ENCODE measurements around the gene ABTB1.
A peak's percentile ranks its signal among the peaks of the same experiment; 100 is the strongest.

Gene ABTB1

GRCh38 chr3:127632035-127632820 lies 40.5 kb upstream of the ABTB1 start:
- Histone ChIP-seq H3K36me3 (no peaks in the 10 kb centered on the region), H3K27ac (no peak overlapping the region), H3K4me1 (peaks cover 3 to 27% (median 20%) of the 10 kb centered on the region in 10 experiments), H3K9ac (no peak overlapping the region), H3K4me3 (no peak overlapping the region), H3K27me3 (peaks cover 26 to 38% (median 36%) of the 10 kb centered on the region in 11 experiments), H4K20me1 (peaks cover 0 to 22% (median 0%) of the 10 kb centered on the region in 11 experiments; a peak in 3 of 22 replicates), H3K4me2 (no peak overlapping the region), H3K9me3 (replicated peaks in 1 of 11) (no peaks in the 10 kb centered on the region)
- TF ChIP-seq Cebpa-rat (IDR thresholded peaks at IDR 0.05), result no peak

DNA sequence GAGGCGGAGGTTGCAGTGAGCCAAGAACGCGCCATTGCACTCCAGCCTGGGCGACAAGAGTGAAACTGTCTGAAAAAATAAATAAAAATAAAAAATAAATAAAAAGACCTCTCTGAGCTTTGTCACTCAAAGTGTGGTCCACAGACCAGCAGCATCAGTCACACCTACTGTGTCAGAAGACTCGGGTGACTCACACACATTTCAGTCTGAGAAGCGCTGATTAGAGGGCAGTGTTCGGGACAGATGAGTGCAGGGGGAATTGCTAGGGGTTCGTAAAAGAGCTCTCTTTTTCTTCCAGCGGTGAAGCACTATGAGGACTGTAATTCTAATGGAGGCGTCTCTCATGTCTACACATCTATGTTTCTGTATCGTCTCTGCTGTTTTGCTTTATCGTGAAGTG lies 38.1 kb upstream of the ABTB1 start:
- Histone ChIP-seq H3K4me1 (peaks cover 13 to 42% (median 32%) of the 10 kb centered on the region in 10 experiments), H3K4me3 (no peak overlapping the region), H3K9me3 (replicated peaks in 1 of 11) (no peaks in the 10 kb centered on the region), H3K36me3 (peaks cover 0 to 5% (median 0%) of the 10 kb centered on the region in 11 experiments; a peak in 2 of 22 replicates), H3K27ac (no peak overlapping the region), H3K9ac (no peak overlapping the region), H3K4me2 (no peak overlapping the region), H4K20me1 (peaks cover 0 to 22% (median 0%) of the 10 kb centered on the region in 11 experiments; a peak in 4 of 22 replicates), H3K27me3 (peaks cover 7 to 18% (median 13%) of the 10 kb centered on the region in 11 experiments; a peak in 19 of 22 replicates)
- no peak for TF ChIP-seq Cebpa-rat (IDR thresholded peaks at IDR 0.05)

- no peak for TF ChIP-seq Cebpa-rat (IDR thresholded peaks at IDR 0.05)
- peak overlapping the region; percentile 4 to 67 (median 62); a peak in 21 of 22 replicates for H3K4me2 ChIP-seq
- H3K27me3 ChIP-seq, result no peaks in the 10 kb centered on the region
- no peaks in the 10 kb centered on the region for H3K9me3 ChIP-seq (replicated peaks in 1 of 11)
- H3K27ac ChIP-seq, result peak overlapping the region in 2 of 11 experiments; percentile 12 to 31; a peak in 2 of 22 replicates
- peaks cover 0 to 9% (median 0%) of the 10 kb centered on the region in 11 experiments; a peak in 3 of 22 replicates for H3K36me3 ChIP-seq
- no peak overlapping the region for H3K4me3 ChIP-seq
- H3K9ac ChIP-seq, result no peak overlapping the region
- H3K4me1 ChIP-seq, result peaks cover 7 to 27% (median 20%) of the 10 kb centered on the region in 10 experiments
- H4K20me1 ChIP-seq, result peaks cover 0 to 16% (median 0%) of the 10 kb centered on the region in 11 experiments; a peak in 3 of 22 replicates
Measured at GRCh38 chr3:127637546-127637945, 35.2 kb upstream of the ABTB1 start.

- Histone ChIP-seq H3K27me3 (no peaks in the 10 kb centered on the region), H4K20me1 (peaks cover 0 to 16% (median 0%) of the 10 kb centered on the region in 11 experiments; a peak in 3 of 22 replicates), H3K9me3 (replicated peaks in 1 of 11) (no peaks in the 10 kb centered on the region), H3K36me3 (peaks cover 0 to 9% (median 0%) of the 10 kb centered on the region in 11 experiments; a peak in 3 of 22 replicates), H3K4me1 (peaks cover 7 to 27% (median 20%) of the 10 kb centered on the region in 10 experiments), H3K4me3 (no peak overlapping the region), H3K27ac (no peak overlapping the region), H3K9ac (no peak overlapping the region; a peak in 1 of 22 replicates), H3K4me2 (peak overlapping the region; percentile 4 to 67 (median 62); a peak in 21 of 22 replicates)
- TF ChIP-seq Cebpa-rat (IDR thresholded peaks at IDR 0.05), result no peak
Measured at GRCh38 chr3:127637971-127638370, 34.8 kb upstream of the ABTB1 start.

DNA sequence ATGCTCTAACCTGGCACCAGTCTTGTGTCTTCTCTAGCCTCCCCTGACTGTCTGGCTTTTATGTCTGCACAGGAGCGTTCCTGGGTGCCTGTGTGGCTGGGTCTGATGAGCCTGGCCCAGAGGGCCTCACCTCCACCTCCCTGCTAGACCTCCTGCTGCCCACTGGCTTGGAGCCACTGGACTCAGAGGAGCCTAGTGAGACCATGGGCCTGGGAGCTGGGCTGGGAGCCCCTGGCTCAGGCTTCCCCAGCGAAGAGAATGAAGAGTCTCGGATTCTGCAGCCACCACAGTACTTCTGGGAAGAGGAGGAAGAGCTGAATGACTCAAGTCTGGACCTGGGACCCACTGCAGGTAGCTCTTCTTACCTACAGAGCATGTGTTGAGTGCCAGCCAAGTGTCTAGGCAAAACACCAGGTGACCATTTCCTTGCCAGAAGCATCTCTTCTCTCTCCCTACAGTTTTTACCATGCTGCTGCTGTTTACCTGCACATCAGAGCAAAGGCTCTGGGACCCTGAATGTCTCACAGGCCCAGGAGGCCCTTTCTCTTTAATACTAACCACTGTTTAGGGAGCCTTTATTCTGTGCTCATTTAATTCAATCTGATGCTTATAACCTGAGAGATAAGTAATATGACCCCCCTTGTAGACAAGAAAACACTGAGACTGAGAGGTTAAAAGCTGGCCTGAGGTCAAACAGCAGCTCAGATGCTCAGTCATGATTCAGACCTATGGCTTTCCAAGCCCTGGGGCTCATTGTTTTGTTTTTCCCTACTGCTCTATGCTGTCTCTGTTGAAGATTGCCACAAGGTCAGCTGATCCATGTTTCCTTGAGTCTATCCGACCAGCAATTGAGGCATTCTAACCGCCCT lies 33.3 kb upstream of the ABTB1 start:
- Histone ChIP-seq H3K9me3 (replicated peaks in 1 of 11) (no peaks in the 10 kb centered on the region), H3K27me3 (no peaks in the 10 kb centered on the region), H3K36me3 (peaks cover 0 to 9% (median 0%) of the 10 kb centered on the region in 11 experiments; a peak in 3 of 22 replicates), H4K20me1 (peaks cover 0 to 10% (median 0%) of the 10 kb centered on the region in 11 experiments; a peak in 3 of 22 replicates), H3K9ac (no peak overlapping the region), H3K4me1 (peaks cover 11 to 41% (median 30%) of the 10 kb centered on the region in 10 experiments), H3K4me3 (no peak overlapping the region), H3K27ac (no peak overlapping the region), H3K4me2 (0 out of 22 replicates have a peak overlapping the region, but pooled peaks of 2 of the 11 experiments have one; percentile 2)
- TF ChIP-seq Cebpa-rat (IDR thresholded peaks at IDR 0.05), result no peak

DNA sequence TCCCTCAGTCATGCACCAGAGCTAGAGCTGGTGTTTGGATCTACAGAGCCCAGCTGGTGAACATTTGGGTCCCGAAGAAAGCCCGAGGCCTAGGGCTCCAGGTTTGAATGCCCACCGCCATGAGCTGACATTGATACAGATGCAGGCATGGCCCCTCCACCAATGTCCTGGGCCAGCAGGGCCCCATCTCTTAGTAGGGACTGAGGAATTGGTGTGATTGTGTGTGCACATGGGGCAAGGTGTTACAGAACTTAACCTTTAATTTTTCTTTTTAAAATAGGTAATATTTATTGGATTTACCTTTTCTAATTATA lies 32.8 kb upstream of the ABTB1 start:
- Histone ChIP-seq H3K27ac (no peak overlapping the region), H3K36me3 (peaks cover 0 to 9% (median 0%) of the 10 kb centered on the region in 11 experiments; a peak in 3 of 22 replicates), H3K27me3 (no peaks in the 10 kb centered on the region), H3K4me1 (peaks cover 17 to 47% (median 36%) of the 10 kb centered on the region in 10 experiments), H4K20me1 (peaks cover 0 to 10% (median 0%) of the 10 kb centered on the region in 11 experiments; a peak in 3 of 22 replicates), H3K4me2 (no peak overlapping the region), H3K9me3 (replicated peaks in 1 of 11) (no peaks in the 10 kb centered on the region), H3K4me3 (no peak overlapping the region), H3K9ac (no peak overlapping the region)
- no peak for TF ChIP-seq Cebpa-rat (IDR thresholded peaks at IDR 0.05)

GRCh38 chr3:127644641-127645370 lies 27.9 kb upstream of the ABTB1 start:
- Histone ChIP-seq H3K27ac (0 out of 22 replicates have a peak overlapping the region, but pooled peaks of 1 of the 11 experiments have one; percentile 1), H3K27me3 (no peaks in the 10 kb centered on the region), H4K20me1 (no peaks in the 10 kb centered on the region; a peak in 1 of 22 replicates), H3K36me3 (peaks cover 0 to 14% (median 0%) of the 10 kb centered on the region in 11 experiments; a peak in 4 of 22 replicates), H3K9me3 (replicated peaks in 1 of 11) (no peaks in the 10 kb centered on the region), H3K4me1 (peaks cover 15 to 42% (median 30%) of the 10 kb centered on the region in 10 experiments), H3K9ac (peak overlapping the region in 2 of 11 experiments; percentile 2 to 19; a peak in 2 of 22 replicates), H3K4me3 (peak overlapping the region in 3 of 10 experiments; percentile 1 to 34 (median 3); a peak in 2 of 20 replicates), H3K4me2 (peak overlapping the region; percentile 72 to 98 (median 85))
- no peak for TF ChIP-seq Cebpa-rat (IDR thresholded peaks at IDR 0.05)

- Histone ChIP-seq H3K4me3 (no peak overlapping the region), H3K9ac (no peak overlapping the region), H3K9me3 (replicated peaks in 1 of 11) (no peaks in the 10 kb centered on the region), H3K27me3 (no peaks in the 10 kb centered on the region), H3K27ac (no peak overlapping the region), H3K4me2 (peak overlapping the region; percentile 72 to 98 (median 85); a peak in 21 of 22 replicates), H3K36me3 (peaks cover 0 to 14% (median 0%) of the 10 kb centered on the region in 11 experiments; a peak in 2 of 22 replicates), H3K4me1 (peaks cover 15 to 42% (median 30%) of the 10 kb centered on the region in 10 experiments), H4K20me1 (no peaks in the 10 kb centered on the region; a peak in 1 of 22 replicates)
- no peak for TF ChIP-seq Cebpa-rat (IDR thresholded peaks at IDR 0.05)
Measured at GRCh38 chr3:127645371-127646015, 27.3 kb upstream of the ABTB1 start.
